Measurements from ENCODE around the gene SMC4. TPM values are rescaled to one million over a fixed set of nuclear protein-coding genes. Genes with fewer than 3 reads are reported as not detected.

The SMC4 gene
- total RNA-seq, 1 experiment from 2014 or later = 183 TPM

GRCh38 chr3:160412477-160412876 lies 13.0 kb downstream of the SMC4 start:
- TF ChIP-seq, protein P1, sequence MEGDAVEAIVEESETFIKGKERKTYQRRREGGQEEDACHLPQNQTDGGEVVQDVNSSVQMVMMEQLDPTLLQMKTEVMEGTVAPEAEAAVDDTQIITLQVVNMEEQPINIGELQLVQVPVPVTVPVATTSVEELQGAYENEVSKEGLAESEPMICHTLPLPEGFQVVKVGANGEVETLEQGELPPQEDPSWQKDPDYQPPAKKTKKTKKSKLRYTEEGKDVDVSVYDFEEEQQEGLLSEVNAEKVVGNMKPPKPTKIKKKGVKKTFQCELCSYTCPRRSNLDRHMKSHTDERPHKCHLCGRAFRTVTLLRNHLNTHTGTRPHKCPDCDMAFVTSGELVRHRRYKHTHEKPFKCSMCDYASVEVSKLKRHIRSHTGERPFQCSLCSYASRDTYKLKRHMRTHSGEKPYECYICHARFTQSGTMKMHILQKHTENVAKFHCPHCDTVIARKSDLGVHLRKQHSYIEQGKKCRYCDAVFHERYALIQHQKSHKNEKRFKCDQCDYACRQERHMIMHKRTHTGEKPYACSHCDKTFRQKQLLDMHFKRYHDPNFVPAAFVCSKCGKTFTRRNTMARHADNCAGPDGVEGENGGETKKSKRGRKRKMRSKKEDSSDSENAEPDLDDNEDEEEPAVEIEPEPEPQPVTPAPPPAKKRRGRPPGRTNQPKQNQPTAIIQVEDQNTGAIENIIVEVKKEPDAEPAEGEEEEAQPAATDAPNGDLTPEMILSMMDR (conservative IDR thresholded peaks at IDR 0.05; ENCODE audit: low read depth, low read length) = no peak
- TF ChIP-seq EZH2phosphoT487 (IDR thresholded peaks at IDR 0.05; ENCODE audit: borderline replicate concordance, low read length) = no peak
- TF ChIP-seq EZH2 (IDR thresholded peaks at IDR 0.05; ENCODE audit: low read length, unreplicated experiment) = no peak
- Histone ChIP-seq H4K20me1 (ENCODE audit: low read length) (peaks cover 41% of the 10 kb centered on the region), H3K36me3 (ENCODE audit: low read depth, low read length) (peaks cover 88% of the 10 kb centered on the region), H3K27ac (ENCODE audit: low read length) (no peak overlapping the region), H3K4me1 (ENCODE audit: insufficient read depth, low read length) (no peaks in the 10 kb centered on the region), H3F3A (ENCODE audit: low read length, unreplicated experiment) (peaks cover 18% of the 10 kb centered on the region), H3K27me3 (ENCODE audit: low read length) (no peaks in the 10 kb centered on the region), H3K4me3 (ENCODE audit: low read length) (no peak overlapping the region), H3K9ac (ENCODE audit: low read length) (no peak overlapping the region), H3K4me2 (ENCODE audit: low read length) (no peak overlapping the region), H3K79me2 (ENCODE audit: low read length) (peaks cover 83% of the 10 kb centered on the region), H3K9me2 (replicated peaks; ENCODE audit: low read length) (no peaks in the 10 kb centered on the region), H3K9me3 (ENCODE audit: low read length) (no peaks in the 10 kb centered on the region), H2AFZ (ENCODE audit: low read length) (no peak overlapping the region)
- ChIA-PET POLR2A (ENCODE audit: unreplicated experiment) (no interaction called here), CTCF (interaction anchor here (0.5 kb wide), 1 partner anchor 78 kb away, joined by 8 read pairs; no protein-coding TSS in a partner anchor)
- no peak for ATAC-seq
- intact Hi-C loops (cut with micrococcal nuclease) = loop anchor here (2.0 to 10.0 kb wide), 2 partner anchors 70 to 188 kb away; partner anchors contain the start of gene C3orf80
- no peak for DNase-seq
- BruUV-seq (replicated peaks) = no TSS peak

GRCh38 chr3:160413613-160414248 lies 14.3 kb downstream of the SMC4 start:
- H4K20me1 ChIP-seq (ENCODE audit: low read length) = peaks cover 33% of the 10 kb centered on the region
- H3K36me3 ChIP-seq (ENCODE audit: low read depth, low read length) = peaks cover 89% of the 10 kb centered on the region
- peaks cover 79% of the 10 kb centered on the region for H3K79me2 ChIP-seq (ENCODE audit: low read length)
- ChIA-PET POLR2A (ENCODE audit: unreplicated experiment) (no interaction called here), CTCF (interaction anchor here (0.6 to 1.0 kb wide), 2 partner anchors 250 to 381 kb away, joined by 6 to 7 read pairs; no protein-coding TSS in a partner anchor)
- H3K27ac ChIP-seq (ENCODE audit: low read length) = no peak overlapping the region
- H3K9me3 ChIP-seq (ENCODE audit: low read length) = no peaks in the 10 kb centered on the region
- no peaks in the 10 kb centered on the region for H3K4me1 ChIP-seq (ENCODE audit: insufficient read depth, low read length)
- TF ChIP-seq EZH2phosphoT487 (IDR thresholded peaks at IDR 0.05; ENCODE audit: borderline replicate concordance, low read length) = no peak
- no peak for TF ChIP-seq EZH2 (IDR thresholded peaks at IDR 0.05; ENCODE audit: low read length, unreplicated experiment)
- TF ChIP-seq, protein P1 (conservative IDR thresholded peaks at IDR 0.05; ENCODE audit: low read depth, low read length) = peak; percentile 89
- peak; percentile 83 for DNase-seq
- H3K4me3 ChIP-seq (ENCODE audit: low read length) = no peak overlapping the region
- no peak overlapping the region for H2AFZ ChIP-seq (ENCODE audit: low read length)
- H3K9ac ChIP-seq (ENCODE audit: low read length) = no peak overlapping the region
- no peaks in the 10 kb centered on the region for H3K27me3 ChIP-seq (ENCODE audit: low read length)
- H3F3A ChIP-seq (ENCODE audit: low read length, unreplicated experiment) = peaks cover 18% of the 10 kb centered on the region
- no TSS peak for BruUV-seq (replicated peaks)
- intact Hi-C loops (cut with micrococcal nuclease) = loop anchor here (1.0 to 10.0 kb wide), 4 partner anchors 71 to 381 kb away; partner anchors contain the start of gene C3orf80
- peak; percentile 80 for ATAC-seq
- no peak overlapping the region for H3K4me2 ChIP-seq (ENCODE audit: low read length)
- no peaks in the 10 kb centered on the region for H3K9me2 ChIP-seq (replicated peaks; ENCODE audit: low read length)

DNA sequence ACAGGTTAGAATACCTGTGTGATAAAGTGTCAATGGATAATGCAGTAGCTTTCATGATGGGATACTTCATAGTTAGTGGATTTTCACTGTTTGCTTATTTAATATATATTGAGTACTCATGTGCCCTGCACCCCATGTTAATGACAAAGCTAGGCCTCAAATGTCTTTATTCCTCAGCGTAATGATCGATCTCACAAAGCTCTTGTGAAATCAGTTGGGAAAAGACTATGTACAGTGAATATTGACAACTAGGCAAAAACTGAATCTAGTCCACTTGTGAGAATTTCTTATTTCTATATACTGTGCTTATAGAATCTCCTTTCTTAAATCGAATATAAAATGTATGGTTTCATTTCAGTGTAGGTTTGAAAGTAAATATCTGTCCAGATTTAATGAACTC lies 17.9 kb downstream of the SMC4 start:
- Histone ChIP-seq H3F3A (ENCODE audit: low read length, unreplicated experiment) (peaks cover 6% of the 10 kb centered on the region), H3K9ac (ENCODE audit: low read length) (no peak overlapping the region), H2AFZ (ENCODE audit: low read length) (no peak overlapping the region), H4K20me1 (ENCODE audit: low read length) (peaks cover 42% of the 10 kb centered on the region), H3K4me1 (ENCODE audit: insufficient read depth, low read length) (no peaks in the 10 kb centered on the region), H3K4me2 (ENCODE audit: low read length) (no peak overlapping the region), H3K9me2 (replicated peaks; ENCODE audit: low read length) (no peaks in the 10 kb centered on the region), H3K79me2 (ENCODE audit: low read length) (peaks cover 68% of the 10 kb centered on the region), H3K9me3 (ENCODE audit: low read length) (no peaks in the 10 kb centered on the region), H3K27ac (ENCODE audit: low read length) (no peak overlapping the region), H3K36me3 (ENCODE audit: low read depth, low read length) (peaks cover 89% of the 10 kb centered on the region), H3K4me3 (ENCODE audit: low read length) (no peak overlapping the region), H3K27me3 (ENCODE audit: low read length) (no peaks in the 10 kb centered on the region)
- DNase-seq (no peak), ATAC-seq (no peak)
- intact Hi-C loops (cut with micrococcal nuclease) = loop anchor here (10.0 kb wide), 1 partner anchor 193 kb away; the partner anchor contains the start of gene C3orf80
- BruUV-seq (replicated peaks) = no TSS peak
- no peak for TF ChIP-seq EZH2 (IDR thresholded peaks at IDR 0.05; ENCODE audit: low read length, unreplicated experiment)
- POLR2A ChIA-PET (ENCODE audit: unreplicated experiment) = no interaction called here
- CTCF ChIA-PET = interaction anchor here (0.5 kb wide), 1 partner anchor 32 kb away, joined by 3 read pairs; the partner anchor contains the start of gene TRIM59
